ENCODE measurements around the gene TGFBI.

The TGFBI gene

GRCh38 chr5:136073714-136074529, 45.1 kb downstream of the TGFBI start:
- no peak overlapping the region for H3K27ac ChIP-seq (ENCODE audit: low read length)
- no peaks in the 10 kb centered on the region for H3K4me1 ChIP-seq (ENCODE audit: control insufficient read depth in 1 of 2, insufficient read depth in 2 of 2, low read length in 2 of 2)
- no peaks in the 10 kb centered on the region for H3K27me3 ChIP-seq (ENCODE audit: low read depth, low read length)
- H3K4me3 ChIP-seq (ENCODE audit: low read depth in 1 of 2, low read length in 2 of 2), result no peak overlapping the region
- H3K9me3 ChIP-seq (ENCODE audit: control insufficient read depth in 1 of 2, low read length in 2 of 2), result no peaks in the 10 kb centered on the region
- no peaks in the 10 kb centered on the region for H3K36me3 ChIP-seq (ENCODE audit: control insufficient read depth in 1 of 2, insufficient read depth in 2 of 2, low read length in 2 of 2)

- peaks cover 0 to 5% of the 10 kb centered on the region in 2 donors for H3K4me1 ChIP-seq (ENCODE audit: control insufficient read depth in 1 of 2, insufficient read depth in 2 of 2, low read length in 2 of 2)
- H3K36me3 ChIP-seq (ENCODE audit: control insufficient read depth in 1 of 2, insufficient read depth in 2 of 2, low read length in 2 of 2), result no peaks in the 10 kb centered on the region
- no peaks in the 10 kb centered on the region for H3K27me3 ChIP-seq (ENCODE audit: low read depth, low read length)
- H3K4me3 ChIP-seq (ENCODE audit: low read depth in 1 of 2, low read length in 2 of 2), result no peak overlapping the region
- no peaks in the 10 kb centered on the region for H3K9me3 ChIP-seq (ENCODE audit: control insufficient read depth in 1 of 2, low read length in 2 of 2)
- H3K27ac ChIP-seq (ENCODE audit: low read length), result no peak overlapping the region
Measured at GRCh38 chr5:136075466-136075891, 46.7 kb downstream of the TGFBI start.

GRCh38 chr5:136076067-136076466, 47.3 kb downstream of the TGFBI start:
- no peak overlapping the region for H3K27ac ChIP-seq (ENCODE audit: low read length)
- H3K4me1 ChIP-seq (ENCODE audit: control insufficient read depth in 1 of 2, insufficient read depth in 2 of 2, low read length in 2 of 2), result peaks cover 2 to 5% of the 10 kb centered on the region in 2 donors
- no peaks in the 10 kb centered on the region for H3K36me3 ChIP-seq (ENCODE audit: control insufficient read depth in 1 of 2, insufficient read depth in 2 of 2, low read length in 2 of 2)
- no peaks in the 10 kb centered on the region for H3K27me3 ChIP-seq (ENCODE audit: low read depth, low read length)
- no peak overlapping the region for H3K4me3 ChIP-seq (ENCODE audit: low read depth in 1 of 2, low read length in 2 of 2)
- H3K9me3 ChIP-seq (ENCODE audit: control insufficient read depth in 1 of 2, low read length in 2 of 2), result no peaks in the 10 kb centered on the region

- peaks cover 6 to 7% of the 10 kb centered on the region in 2 donors for H3K4me1 ChIP-seq (ENCODE audit: control insufficient read depth in 1 of 2, insufficient read depth in 2 of 2, low read length in 2 of 2)
- no peaks in the 10 kb centered on the region for H3K9me3 ChIP-seq (ENCODE audit: control insufficient read depth in 1 of 2, low read length in 2 of 2)
- H3K4me3 ChIP-seq (ENCODE audit: low read depth in 1 of 2, low read length in 2 of 2), result no peak overlapping the region
- no peaks in the 10 kb centered on the region for H3K27me3 ChIP-seq (ENCODE audit: low read depth, low read length)
- H3K27ac ChIP-seq (ENCODE audit: low read length), result no peak overlapping the region
- no peaks in the 10 kb centered on the region for H3K36me3 ChIP-seq (ENCODE audit: control insufficient read depth in 1 of 2, insufficient read depth in 2 of 2, low read length in 2 of 2)
Measured at GRCh38 chr5:136076881-136077445, 48.2 kb downstream of the TGFBI start.

DNA sequence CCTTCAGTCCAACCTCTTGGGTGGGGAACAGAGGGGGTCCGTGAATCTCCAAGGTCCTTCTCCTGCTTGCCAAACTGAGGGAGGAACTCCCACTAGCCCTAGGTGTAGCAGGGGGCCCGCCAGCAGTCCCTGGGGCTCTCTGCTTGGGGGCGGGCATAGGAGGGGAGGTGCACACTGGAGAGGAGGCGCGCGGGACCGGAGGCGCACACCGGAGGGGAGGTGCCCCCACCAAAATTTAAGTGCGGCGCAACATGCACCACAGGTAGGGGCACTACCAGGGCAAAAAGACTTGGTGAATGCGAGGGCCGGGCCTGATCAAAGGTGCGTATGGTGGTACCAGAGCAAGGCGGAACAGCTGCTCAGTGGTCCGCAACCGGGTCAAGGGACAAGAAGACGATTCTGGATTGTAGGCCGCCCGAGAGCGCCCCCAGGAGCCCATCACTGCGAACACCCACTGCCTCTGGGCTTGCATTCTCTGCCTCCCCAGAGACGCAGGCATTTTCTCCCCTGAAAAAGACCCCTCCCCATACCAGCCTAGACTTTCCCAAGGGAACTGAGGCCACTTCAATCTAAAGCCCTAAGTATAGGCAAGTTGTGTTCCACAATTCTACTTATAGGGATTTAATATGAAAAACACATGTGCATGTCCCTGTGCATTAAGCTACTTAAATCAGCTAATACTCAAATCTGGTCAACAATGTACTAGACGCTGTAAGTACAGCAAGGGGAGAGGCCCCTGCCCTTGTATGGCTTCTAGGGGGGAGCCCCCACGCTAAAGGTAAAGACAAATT, 50.6 kb downstream of the TGFBI start:
- H3K9me3 ChIP-seq (ENCODE audit: control insufficient read depth in 1 of 2, low read length in 2 of 2), result no peaks in the 10 kb centered on the region
- no peak overlapping the region for H3K27ac ChIP-seq (ENCODE audit: low read length)
- peaks cover 9 to 11% of the 10 kb centered on the region in 2 donors for H3K4me1 ChIP-seq (ENCODE audit: control insufficient read depth in 1 of 2, insufficient read depth in 2 of 2, low read length in 2 of 2)
- H3K4me3 ChIP-seq (ENCODE audit: low read depth in 1 of 2, low read length in 2 of 2), result peak overlapping the region; percentile 47 to 53
- H3K27me3 ChIP-seq (ENCODE audit: low read depth, low read length), result no peaks in the 10 kb centered on the region
- no peaks in the 10 kb centered on the region for H3K36me3 ChIP-seq (ENCODE audit: control insufficient read depth in 1 of 2, insufficient read depth in 2 of 2, low read length in 2 of 2)

DNA sequence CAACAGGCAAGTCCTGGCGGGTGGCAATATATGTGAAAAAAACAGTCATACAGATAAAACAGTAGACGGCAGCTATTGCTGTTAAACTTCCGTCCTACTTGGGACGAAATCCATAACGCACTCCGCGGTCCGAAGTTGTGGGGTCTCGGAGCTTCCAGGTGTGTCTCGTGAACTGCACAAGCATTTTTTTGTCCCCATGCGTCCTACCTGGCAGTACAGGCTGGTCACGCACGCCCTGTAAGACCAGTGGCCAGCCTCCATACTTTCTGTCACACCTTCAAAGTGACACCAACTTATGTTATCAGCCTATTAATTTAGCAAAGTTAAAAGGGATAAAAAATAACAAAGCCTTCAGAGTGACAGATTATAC, 51.3 kb downstream of the TGFBI start:
- Histone ChIP-seq H3K27me3 (ENCODE audit: low read depth, low read length) (no peaks in the 10 kb centered on the region), H3K4me1 (ENCODE audit: control insufficient read depth in 1 of 2, insufficient read depth in 2 of 2, low read length in 2 of 2) (peaks cover 9 to 11% of the 10 kb centered on the region in 2 donors), H3K36me3 (ENCODE audit: control insufficient read depth in 1 of 2, insufficient read depth in 2 of 2, low read length in 2 of 2) (no peaks in the 10 kb centered on the region), H3K4me3 (ENCODE audit: low read depth in 1 of 2, low read length in 2 of 2) (peak overlapping the region; percentile 47 to 53), H3K9me3 (ENCODE audit: control insufficient read depth in 1 of 2, low read length in 2 of 2) (no peaks in the 10 kb centered on the region), H3K27ac (ENCODE audit: low read length) (no peak overlapping the region)

GRCh38 chr5:136080483-136081216, 51.9 kb downstream of the TGFBI start:
- H3K27me3 ChIP-seq (ENCODE audit: low read depth, low read length), result no peaks in the 10 kb centered on the region
- H3K9me3 ChIP-seq (ENCODE audit: control insufficient read depth in 1 of 2, low read length in 2 of 2), result no peaks in the 10 kb centered on the region
- no peaks in the 10 kb centered on the region for H3K36me3 ChIP-seq (ENCODE audit: control insufficient read depth in 1 of 2, insufficient read depth in 2 of 2, low read length in 2 of 2)
- peak overlapping the region; percentile 72 for H3K27ac ChIP-seq (ENCODE audit: low read length)
- peak overlapping the region; percentile 47 to 53 for H3K4me3 ChIP-seq (ENCODE audit: low read depth in 1 of 2, low read length in 2 of 2)
- H3K4me1 ChIP-seq (ENCODE audit: control insufficient read depth in 1 of 2, insufficient read depth in 2 of 2, low read length in 2 of 2), result peaks cover 9 to 11% of the 10 kb centered on the region in 2 donors

DNA sequence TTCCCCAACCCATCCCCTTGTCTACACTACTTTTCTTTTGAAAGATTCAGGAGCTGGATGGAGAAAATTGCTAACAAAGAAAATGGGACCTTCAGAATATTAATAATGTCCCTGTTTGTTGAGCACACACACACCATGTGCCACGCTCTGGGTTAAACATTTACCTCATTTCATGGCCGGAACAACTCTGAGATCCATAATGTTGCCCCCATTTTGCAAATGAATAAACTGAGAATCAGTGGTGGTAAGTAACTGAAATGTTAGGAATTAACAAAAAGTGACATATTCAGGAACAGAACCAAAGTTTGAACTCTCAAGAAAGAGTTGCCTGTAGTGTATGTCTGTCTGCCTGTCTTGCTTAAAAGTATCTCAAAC, 52.4 kb downstream of the TGFBI start:
- H3K36me3 ChIP-seq (ENCODE audit: control insufficient read depth in 1 of 2, insufficient read depth in 2 of 2, low read length in 2 of 2), result no peaks in the 10 kb centered on the region
- H3K9me3 ChIP-seq (ENCODE audit: control insufficient read depth in 1 of 2, low read length in 2 of 2), result no peaks in the 10 kb centered on the region
- H3K4me1 ChIP-seq (ENCODE audit: control insufficient read depth in 1 of 2, insufficient read depth in 2 of 2, low read length in 2 of 2), result peaks cover 9 to 11% of the 10 kb centered on the region in 2 donors
- peak overlapping the region in 1 of 2 donors; percentile 53 for H3K4me3 ChIP-seq (ENCODE audit: low read depth in 1 of 2, low read length in 2 of 2)
- no peaks in the 10 kb centered on the region for H3K27me3 ChIP-seq (ENCODE audit: low read depth, low read length)
- H3K27ac ChIP-seq (ENCODE audit: low read length), result peak overlapping the region; percentile 72

GRCh38 chr5:136082390-136083193, 53.8 kb downstream of the TGFBI start:
- peaks cover 9 to 13% of the 10 kb centered on the region in 2 donors for H3K4me1 ChIP-seq (ENCODE audit: control insufficient read depth in 1 of 2, insufficient read depth in 2 of 2, low read length in 2 of 2)
- H3K9me3 ChIP-seq (ENCODE audit: control insufficient read depth in 1 of 2, low read length in 2 of 2), result no peaks in the 10 kb centered on the region
- H3K27me3 ChIP-seq (ENCODE audit: low read depth, low read length), result no peaks in the 10 kb centered on the region
- no peak overlapping the region for H3K4me3 ChIP-seq (ENCODE audit: low read depth in 1 of 2, low read length in 2 of 2)
- no peak overlapping the region for H3K27ac ChIP-seq (ENCODE audit: low read length)
- no peaks in the 10 kb centered on the region for H3K36me3 ChIP-seq (ENCODE audit: control insufficient read depth in 1 of 2, insufficient read depth in 2 of 2, low read length in 2 of 2)

DNA sequence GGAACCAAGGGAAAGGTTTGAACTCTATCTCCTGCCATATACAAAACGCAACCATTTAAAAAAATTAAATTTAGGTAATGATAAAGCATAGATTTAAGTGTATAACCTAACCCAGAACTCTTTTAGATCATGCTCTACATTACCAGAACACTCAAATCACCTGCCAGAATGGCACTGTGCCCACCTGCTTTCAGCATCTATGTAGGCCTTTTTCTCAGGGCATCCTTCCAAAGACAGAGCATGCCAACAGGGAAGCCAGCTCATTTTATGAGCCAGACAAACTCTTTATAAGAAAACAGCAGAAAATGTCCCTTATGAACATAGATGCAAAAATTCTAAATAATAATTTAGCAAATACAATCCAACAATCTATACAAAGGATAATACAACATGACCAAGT, 55.9 kb downstream of the TGFBI start:
- Histone ChIP-seq H3K4me3 (ENCODE audit: low read depth in 1 of 2, low read length in 2 of 2) (no peak overlapping the region), H3K27ac (ENCODE audit: low read length) (no peak overlapping the region), H3K27me3 (ENCODE audit: low read depth, low read length) (no peaks in the 10 kb centered on the region), H3K4me1 (ENCODE audit: control insufficient read depth in 1 of 2, insufficient read depth in 2 of 2, low read length in 2 of 2) (peaks cover 13 to 23% of the 10 kb centered on the region in 2 donors), H3K9me3 (ENCODE audit: control insufficient read depth in 1 of 2, low read length in 2 of 2) (no peaks in the 10 kb centered on the region), H3K36me3 (ENCODE audit: control insufficient read depth in 1 of 2, insufficient read depth in 2 of 2, low read length in 2 of 2) (no peaks in the 10 kb centered on the region)

All from muscle layer of duodenum (tissue), 2 donors.